T-helper 1 cell treated with Interleukin-12 subunit alpha and Interleukin-12 subunit beta and Interleukin-4 antibody, amounts not matched to agents 30 μg/mL and 1 μg/mL, for 36 hours (primary cell): Measurements from ENCODE around the gene DLL4.

ENCODE experiments used
- H3K27ac Mint-ChIP-seq: one replicate; pipeline ENCODE4 v1.8.0; 2021; ENCODE audit warnings: mild to moderate bottlenecking, mixed read lengths
- H3K27me3 Mint-ChIP-seq: one replicate; pipeline ENCODE4 v1.8.0; 2021; ENCODE audit warnings: low read depth, mixed read lengths
- H3K36me3 Mint-ChIP-seq: one replicate; pipeline ENCODE4 v1.8.0; 2021; ENCODE audit warnings: low read depth, mixed read lengths
- H3K4me1 Mint-ChIP-seq: one replicate; pipeline ENCODE4 v1.8.0; 2021; ENCODE audit warnings: low read depth, mixed read lengths
- H3K4me3 Mint-ChIP-seq: one replicate; pipeline ENCODE4 v1.8.0; 2021; ENCODE audit warnings: mild to moderate bottlenecking, moderate library complexity, mixed read lengths
- H3K9me3 Mint-ChIP-seq: one replicate; pipeline ENCODE4 v1.8.0; 2021; ENCODE audit warnings: mixed read lengths

The DLL4 gene

DNA sequence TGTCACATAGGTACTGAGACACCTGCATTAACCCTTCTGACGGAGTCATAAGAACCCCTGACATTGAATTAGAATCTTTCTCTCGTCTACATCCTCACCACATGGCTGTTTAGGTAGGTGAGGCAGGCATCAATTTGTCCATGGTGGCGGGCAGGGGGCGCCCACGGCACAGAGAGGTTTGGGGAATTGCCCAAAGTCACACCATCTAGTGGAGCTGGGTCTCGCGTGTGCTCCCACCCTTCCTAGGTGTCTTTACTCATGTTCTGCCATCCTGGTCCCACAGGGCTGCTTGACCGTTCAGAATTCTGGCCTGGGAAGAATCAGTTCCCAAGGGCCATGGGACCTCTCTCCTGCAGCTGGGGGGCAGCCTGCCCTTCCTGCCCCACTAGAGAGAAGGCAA lies 14.7 kb upstream of the DLL4 start:
- H3K36me3 Mint-ChIP-seq, result no peaks in the 10 kb centered on the region
- no peaks in the 10 kb centered on the region for H3K27me3 Mint-ChIP-seq
- H3K27ac Mint-ChIP-seq, result no peak overlapping the region
- H3K9me3 Mint-ChIP-seq, result no peaks in the 10 kb centered on the region
- no peak overlapping the region for H3K4me3 Mint-ChIP-seq
- no peaks in the 10 kb centered on the region for H3K4me1 Mint-ChIP-seq

DNA sequence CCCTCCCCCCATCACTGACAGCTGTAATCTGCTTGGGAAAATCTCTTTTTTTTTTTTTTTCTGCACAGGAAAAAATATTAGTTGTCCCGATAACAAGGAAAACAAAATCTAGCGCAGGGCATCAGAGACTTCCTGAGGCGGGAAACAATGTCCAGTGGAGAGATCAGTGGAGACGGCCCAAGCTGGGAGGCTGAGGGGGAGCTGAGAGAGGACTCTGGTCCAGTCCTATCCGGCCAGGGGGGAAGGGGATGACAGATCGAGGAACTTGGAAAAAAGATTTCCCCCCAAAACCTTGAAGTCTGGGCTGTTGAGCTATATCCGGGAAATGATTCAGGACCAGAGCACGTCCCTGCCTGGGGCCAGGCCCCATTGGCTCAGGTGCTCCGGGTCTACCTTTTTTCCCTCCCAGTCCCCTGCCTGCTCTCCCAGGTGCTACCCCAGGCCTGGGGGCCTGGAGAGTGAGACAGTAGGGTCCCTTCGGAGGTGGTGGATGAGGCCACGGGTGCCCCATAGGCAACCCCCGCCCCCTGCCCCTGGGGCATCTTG lies 14.0 kb upstream of the DLL4 start:
- Mint-ChIP-seq H3K9me3 (no peaks in the 10 kb centered on the region), H3K36me3 (no peaks in the 10 kb centered on the region), H3K4me3 (no peak overlapping the region), H3K27me3 (peaks cover 3% of the 10 kb centered on the region), H3K27ac (no peak overlapping the region), H3K4me1 (no peaks in the 10 kb centered on the region)

DNA sequence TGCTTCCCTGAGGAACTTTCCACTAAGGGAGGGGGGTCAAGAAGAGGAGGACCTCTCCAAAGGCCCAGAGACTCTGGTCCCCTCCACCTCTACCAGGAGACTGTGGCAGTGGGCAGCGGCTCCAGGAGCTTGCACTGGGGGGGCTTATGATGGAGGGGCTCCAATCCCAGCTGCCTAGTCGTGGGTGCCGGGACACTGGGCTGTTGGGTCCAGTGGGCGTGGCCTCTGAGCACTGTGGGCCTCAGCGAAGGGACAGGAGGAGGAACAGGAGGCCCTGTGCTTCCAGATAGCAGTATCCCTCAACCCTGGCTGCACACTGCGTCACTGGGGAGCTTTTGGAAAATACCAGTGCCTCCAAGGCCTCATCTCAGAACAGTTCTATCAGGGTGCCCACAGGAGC lies 13.5 kb upstream of the DLL4 start:
- Mint-ChIP-seq H3K9me3 (no peaks in the 10 kb centered on the region), H3K4me1 (no peaks in the 10 kb centered on the region), H3K36me3 (no peaks in the 10 kb centered on the region), H3K27ac (no peak overlapping the region), H3K27me3 (peaks cover 3% of the 10 kb centered on the region), H3K4me3 (no peak overlapping the region)

DNA sequence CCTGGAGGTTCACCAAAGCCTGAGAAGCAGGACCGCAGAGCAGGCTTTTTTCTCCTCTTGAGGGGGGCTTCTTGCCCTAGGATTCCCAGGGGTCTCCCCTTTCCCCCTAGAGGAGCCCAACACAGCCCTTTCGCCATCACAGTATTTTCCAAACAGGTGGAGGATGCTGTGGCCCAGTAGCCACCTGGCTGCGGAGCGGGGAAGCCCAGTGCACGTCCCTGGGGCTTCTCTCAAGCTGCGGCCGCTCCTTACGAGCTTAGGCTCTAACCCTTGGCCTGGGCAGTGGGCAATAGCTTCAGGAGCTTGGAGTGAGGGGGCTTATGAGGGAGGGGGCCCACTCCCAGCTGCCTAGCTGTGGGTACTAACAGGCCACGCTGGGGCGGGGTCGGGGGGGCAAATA lies 11.6 kb upstream of the DLL4 start:
- no peaks in the 10 kb centered on the region for H3K4me1 Mint-ChIP-seq
- no peak overlapping the region for H3K4me3 Mint-ChIP-seq
- no peak overlapping the region for H3K27ac Mint-ChIP-seq
- H3K27me3 Mint-ChIP-seq, result peaks cover 9% of the 10 kb centered on the region
- H3K36me3 Mint-ChIP-seq, result no peaks in the 10 kb centered on the region
- no peaks in the 10 kb centered on the region for H3K9me3 Mint-ChIP-seq

DNA sequence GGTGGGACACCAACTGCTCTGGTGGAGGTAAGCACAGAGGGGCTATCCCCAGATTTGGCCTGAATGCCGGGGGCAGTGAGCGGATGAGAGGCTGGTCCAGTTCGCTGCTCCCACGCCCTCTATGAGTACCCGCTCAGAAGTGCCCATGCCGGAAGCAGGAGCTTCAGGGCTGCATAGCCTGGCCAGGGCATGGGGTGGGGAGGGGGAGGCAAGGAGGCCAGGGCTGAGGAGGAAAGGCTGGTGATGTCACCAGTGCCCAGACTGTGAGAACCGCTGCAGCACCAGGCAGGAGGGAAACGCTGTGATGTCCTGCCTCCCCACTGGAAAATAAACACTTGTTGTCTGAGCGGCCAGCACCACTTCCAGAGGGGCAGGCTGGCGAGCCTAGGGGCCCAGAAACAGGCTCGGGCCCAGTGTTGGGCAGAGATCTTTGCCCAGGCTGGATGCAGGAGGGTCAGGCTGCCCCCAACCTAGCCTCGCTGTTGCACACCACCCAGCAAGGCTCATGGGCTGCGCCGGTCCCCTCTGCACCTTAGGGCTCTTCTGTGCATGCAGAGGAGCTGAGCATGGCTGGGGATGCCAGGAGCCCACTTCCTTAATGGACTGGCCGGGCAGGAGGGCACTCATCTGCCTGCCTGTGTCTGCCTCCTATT lies 10.9 kb upstream of the DLL4 start:
- Mint-ChIP-seq H3K9me3 (no peaks in the 10 kb centered on the region), H3K4me1 (no peaks in the 10 kb centered on the region), H3K36me3 (no peaks in the 10 kb centered on the region), H3K27ac (no peak overlapping the region), H3K4me3 (no peak overlapping the region), H3K27me3 (peaks cover 14% of the 10 kb centered on the region)

DNA sequence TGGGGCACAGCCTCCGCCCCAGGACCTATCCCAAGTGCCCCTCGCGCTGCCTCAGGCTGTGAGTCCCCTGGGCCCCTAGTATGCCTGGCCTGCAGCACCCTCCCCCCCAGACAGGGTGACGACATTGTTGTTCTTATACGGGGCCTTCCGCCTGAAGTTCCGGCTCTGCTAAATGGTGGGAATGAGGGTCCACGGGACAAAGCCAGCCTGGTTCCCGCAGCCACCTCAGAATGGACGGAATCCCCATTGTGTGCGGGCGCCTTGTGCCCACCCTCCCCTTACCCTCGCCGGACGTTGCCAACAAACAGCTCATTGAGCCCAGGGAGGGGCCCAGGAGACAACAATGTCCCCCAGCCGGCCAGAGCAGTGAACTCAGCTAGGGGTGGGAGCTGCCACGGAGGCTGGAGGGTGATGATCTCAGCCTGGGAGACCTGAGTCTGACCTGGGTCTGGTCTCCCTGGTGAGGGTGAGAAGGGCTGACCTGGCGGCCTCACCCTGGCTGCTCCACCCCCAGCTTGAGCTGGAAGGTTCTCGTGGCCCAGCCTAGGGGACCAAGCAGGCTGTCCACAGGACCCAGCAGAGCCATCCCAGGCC lies 10.2 kb upstream of the DLL4 start:
- Mint-ChIP-seq H3K27me3 (peaks cover 19% of the 10 kb centered on the region), H3K27ac (no peak overlapping the region), H3K4me1 (no peaks in the 10 kb centered on the region), H3K36me3 (no peaks in the 10 kb centered on the region), H3K9me3 (no peaks in the 10 kb centered on the region), H3K4me3 (no peak overlapping the region)

DNA sequence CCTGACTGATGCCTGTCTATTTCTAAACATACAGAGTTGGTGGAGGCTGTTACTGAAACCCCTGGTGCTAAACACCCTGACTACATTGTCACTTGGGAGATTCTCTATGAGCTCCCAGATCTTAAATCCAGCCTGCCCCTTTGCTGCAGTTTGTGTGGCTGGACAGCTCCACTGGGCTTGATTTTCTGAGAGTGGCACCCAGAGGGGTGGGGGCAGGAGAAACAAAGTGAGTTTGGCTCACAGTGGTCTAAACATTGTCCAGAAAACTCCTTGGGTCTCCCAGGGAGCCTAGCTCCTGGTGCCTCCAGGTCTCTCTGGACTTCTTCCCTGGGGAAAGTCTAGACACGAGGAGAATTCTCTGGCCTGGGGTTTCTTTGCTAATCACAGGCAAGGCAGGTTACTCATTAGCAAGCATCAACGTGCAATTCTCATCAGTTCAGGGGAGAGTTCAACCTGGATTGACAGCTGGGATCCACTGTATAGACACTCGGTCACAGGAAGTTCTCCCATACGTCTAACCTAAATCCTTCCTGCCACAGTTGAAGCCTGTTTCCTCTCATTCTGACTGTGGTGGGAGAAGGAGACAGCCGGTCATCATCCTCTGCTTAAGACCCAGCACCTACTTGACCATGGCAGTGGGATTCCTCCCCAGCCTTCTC lies 7.1 kb upstream of the DLL4 start:
- H3K4me3 Mint-ChIP-seq, result no peak overlapping the region
- no peak overlapping the region for H3K27ac Mint-ChIP-seq
- H3K27me3 Mint-ChIP-seq, result peaks cover 46% of the 10 kb centered on the region
- no peaks in the 10 kb centered on the region for H3K9me3 Mint-ChIP-seq
- no peaks in the 10 kb centered on the region for H3K36me3 Mint-ChIP-seq
- peaks cover 6% of the 10 kb centered on the region for H3K4me1 Mint-ChIP-seq

DNA sequence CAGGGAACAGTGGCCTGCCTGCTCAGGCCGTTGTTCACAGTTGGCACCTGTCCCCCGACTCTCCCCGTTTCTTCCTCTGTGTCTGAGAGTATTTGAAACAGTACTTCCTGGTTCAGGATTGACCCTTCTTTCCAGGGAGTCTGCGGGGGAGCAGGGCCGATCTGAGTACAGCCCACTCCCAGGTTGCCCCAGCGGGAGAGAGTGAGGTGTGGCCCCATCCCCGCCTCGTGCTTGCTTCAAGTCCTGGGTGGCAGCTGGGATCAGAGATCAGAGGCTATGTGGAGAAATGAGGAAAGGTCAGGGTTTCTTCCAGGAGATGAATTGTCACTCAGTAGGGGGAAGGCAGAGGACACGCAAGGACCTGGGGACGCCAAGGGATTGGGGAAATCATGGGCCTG lies 6.5 kb upstream of the DLL4 start:
- Mint-ChIP-seq H3K4me1 (peaks cover 9% of the 10 kb centered on the region), H3K27ac (no peak overlapping the region), H3K9me3 (no peaks in the 10 kb centered on the region), H3K27me3 (peaks cover 50% of the 10 kb centered on the region), H3K36me3 (no peaks in the 10 kb centered on the region), H3K4me3 (no peak overlapping the region)

DNA sequence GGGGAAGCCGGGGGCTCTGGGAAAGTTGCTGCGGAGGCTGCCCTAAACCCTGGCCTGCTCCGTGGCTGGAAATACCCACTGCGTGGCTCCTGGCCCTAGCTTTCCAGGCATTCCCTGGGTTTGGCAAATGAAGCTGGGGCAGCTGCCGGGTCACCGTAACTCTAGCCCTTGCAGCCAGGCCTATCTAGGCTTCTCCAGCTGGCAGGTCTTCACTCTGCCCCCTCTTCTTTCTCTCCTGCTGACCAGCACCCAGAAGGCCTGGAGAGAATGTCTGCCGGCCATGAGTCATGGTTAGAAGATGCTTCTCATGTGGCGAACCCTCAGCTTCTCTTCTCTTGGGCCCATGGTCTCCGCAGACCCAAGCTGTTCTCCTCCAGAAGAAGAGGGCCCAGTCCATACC lies 5.6 kb upstream of the DLL4 start:
- peaks cover 56% of the 10 kb centered on the region for H3K27me3 Mint-ChIP-seq
- H3K36me3 Mint-ChIP-seq, result no peaks in the 10 kb centered on the region
- no peak overlapping the region for H3K4me3 Mint-ChIP-seq
- no peak overlapping the region for H3K27ac Mint-ChIP-seq
- peaks cover 10% of the 10 kb centered on the region for H3K4me1 Mint-ChIP-seq
- no peaks in the 10 kb centered on the region for H3K9me3 Mint-ChIP-seq

DNA sequence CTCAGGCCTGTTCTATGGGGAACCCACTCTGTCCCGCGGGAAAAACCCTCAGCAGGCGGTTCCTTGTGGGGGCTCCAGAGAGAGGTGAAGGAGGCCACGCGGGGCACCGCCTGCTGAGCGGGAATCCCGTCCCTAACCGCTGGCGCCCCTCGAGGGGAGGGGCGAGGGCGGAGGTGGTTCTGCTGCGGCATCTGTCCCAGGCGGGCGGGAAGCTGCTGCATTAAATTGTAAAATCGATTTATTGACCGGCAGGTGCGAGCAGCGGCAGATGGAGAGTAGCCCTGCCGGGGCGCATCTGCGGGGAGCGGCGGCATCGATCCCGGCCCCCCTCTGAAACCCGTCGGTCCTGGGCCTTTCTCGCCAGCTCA lies 3.7 kb upstream of the DLL4 start:
- H3K4me1 Mint-ChIP-seq, result peaks cover 19% of the 10 kb centered on the region
- H3K9me3 Mint-ChIP-seq, result no peaks in the 10 kb centered on the region
- no peaks in the 10 kb centered on the region for H3K36me3 Mint-ChIP-seq
- no peak overlapping the region for H3K4me3 Mint-ChIP-seq
- H3K27me3 Mint-ChIP-seq, result peaks cover 71% of the 10 kb centered on the region
- no peak overlapping the region for H3K27ac Mint-ChIP-seq

DNA sequence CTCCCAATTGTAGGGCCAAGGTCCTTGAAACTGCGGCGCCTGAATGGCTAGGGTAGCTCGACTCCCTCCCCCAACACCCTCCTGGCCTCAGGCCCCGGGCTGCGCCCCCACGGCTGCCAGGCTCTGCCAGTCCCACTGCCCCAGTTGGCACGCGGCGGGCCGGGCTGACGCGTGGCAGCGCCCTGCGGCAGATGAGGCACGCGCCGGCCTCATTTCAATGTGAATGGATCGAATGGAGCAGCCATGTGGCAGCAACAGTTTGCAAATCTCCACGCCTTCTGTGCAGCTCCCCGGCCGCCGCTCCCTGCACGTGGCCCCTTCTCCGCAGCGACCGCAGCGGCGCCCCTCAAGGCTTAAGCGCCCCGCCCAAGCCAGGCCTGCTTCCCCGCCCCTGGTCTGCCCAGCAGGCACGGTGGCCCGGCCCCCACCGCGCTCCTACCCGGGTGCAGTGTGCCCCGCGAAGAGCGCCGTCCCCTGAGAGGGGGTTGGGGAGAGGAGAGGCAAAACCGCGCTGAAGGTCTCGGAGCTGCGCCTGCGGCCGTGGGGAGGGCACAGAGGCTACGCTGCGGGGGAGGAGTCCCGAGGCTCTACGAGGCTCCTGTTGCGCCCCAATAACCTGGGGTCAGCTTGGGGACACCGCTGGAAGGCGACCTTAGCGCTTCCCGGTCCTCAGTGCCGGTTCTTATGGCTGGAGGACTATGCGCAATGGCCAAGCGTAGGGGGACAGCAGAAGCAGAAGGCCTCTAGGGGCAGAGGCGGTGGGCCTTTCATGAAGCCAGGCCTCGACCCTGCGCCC lies 3.1 kb upstream of the DLL4 start:
- Mint-ChIP-seq H3K4me1 (peaks cover 24% of the 10 kb centered on the region), H3K4me3 (no peak overlapping the region), H3K27me3 (peaks cover 77% of the 10 kb centered on the region), H3K9me3 (no peaks in the 10 kb centered on the region), H3K27ac (no peak overlapping the region), H3K36me3 (no peaks in the 10 kb centered on the region)

DNA sequence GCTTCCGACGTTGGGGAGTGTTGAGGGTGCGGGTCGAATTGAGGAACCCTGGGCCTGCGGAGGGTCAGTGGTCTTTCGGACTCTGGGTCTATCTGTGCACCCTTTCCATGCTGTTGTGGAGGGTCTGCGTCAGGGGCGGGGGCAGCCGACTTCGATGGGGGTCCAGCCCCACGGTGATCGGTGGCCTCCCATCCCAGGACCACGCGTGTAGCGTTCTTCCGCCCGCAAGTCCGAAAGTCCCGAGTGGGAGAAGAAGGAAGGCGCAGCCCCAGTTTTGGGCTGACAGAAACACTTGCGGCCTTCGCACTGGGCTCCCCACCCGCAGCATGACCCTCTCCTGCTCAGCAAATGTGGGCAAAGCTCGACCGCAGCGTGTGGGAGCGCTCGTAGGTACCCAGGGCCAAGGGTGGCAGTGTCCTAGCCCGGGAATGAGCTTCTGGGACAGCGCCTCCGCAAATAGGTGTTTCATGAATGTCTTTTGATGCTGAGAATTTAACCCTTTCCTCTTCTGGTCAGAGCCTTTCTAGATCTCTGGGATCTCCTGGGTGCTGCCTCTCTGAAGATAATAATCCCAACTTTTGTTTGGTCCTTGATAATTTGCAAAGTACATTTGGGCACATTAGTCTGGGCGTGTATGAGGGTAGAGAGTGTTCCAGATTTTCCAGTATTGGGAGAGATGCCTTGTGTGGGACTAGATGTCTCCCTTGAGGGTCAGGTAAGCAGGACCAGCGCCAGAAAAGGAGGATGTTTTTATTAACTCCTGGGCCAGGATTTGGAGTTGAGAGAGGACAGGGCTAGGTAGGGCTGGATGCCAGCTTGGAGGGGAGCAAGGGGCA lies 2.3 kb upstream of the DLL4 start:
- H3K9me3 Mint-ChIP-seq, result no peaks in the 10 kb centered on the region
- H3K4me1 Mint-ChIP-seq, result peaks cover 27% of the 10 kb centered on the region
- peak overlapping the region; percentile 79 for H3K4me3 Mint-ChIP-seq
- H3K36me3 Mint-ChIP-seq, result no peaks in the 10 kb centered on the region
- peaks cover 82% of the 10 kb centered on the region for H3K27me3 Mint-ChIP-seq
- no peak overlapping the region for H3K27ac Mint-ChIP-seq

DNA sequence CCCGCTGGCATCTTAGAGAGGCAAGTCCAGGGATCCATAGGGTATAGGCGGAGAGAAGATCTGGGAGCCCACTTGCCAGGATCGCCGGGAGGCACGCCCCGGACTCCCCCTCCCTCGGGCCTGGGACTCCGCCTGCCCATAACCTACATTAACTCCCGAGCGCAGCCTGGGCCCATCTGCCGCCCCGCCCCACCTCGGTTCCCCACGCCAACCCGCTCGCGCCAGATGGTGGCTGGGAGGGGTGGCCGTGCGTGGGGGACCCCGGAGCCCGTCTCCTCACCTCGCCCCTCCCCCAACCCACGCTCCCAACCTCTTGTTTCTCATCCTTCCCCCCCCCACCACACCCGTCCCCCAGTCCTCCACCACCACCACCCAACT lies 1.7 kb upstream of the DLL4 start:
- H3K4me3 Mint-ChIP-seq, result peak overlapping the region; percentile 79
- H3K9me3 Mint-ChIP-seq, result no peaks in the 10 kb centered on the region
- H3K27me3 Mint-ChIP-seq, result peaks cover 85% of the 10 kb centered on the region
- peaks cover 33% of the 10 kb centered on the region for H3K4me1 Mint-ChIP-seq
- H3K27ac Mint-ChIP-seq, result no peak overlapping the region
- no peaks in the 10 kb centered on the region for H3K36me3 Mint-ChIP-seq
